Left ventricle myocardium superior (tissue), 1 donor: ENCODE data around the gene SIT1. TPM values are rescaled to one million over a fixed set of nuclear protein-coding genes. Genes with fewer than 3 reads are reported as not detected.

Experiments used
- microRNA-seq: library from miRNA; unstranded; fragments of <30 nt; microRNA quantifications from one replicate; pipeline ENCODE4 v1.2.0, GENCODE V29; 2020; ENCODE audit warnings: borderline number of aligned reads
- total RNA-seq: library from RNA; stranded (reverse); fragmentation: NEBNext Ultra II Directional; extraction: Animal tissue kit (Norgen Biotek cat#: 25700); gene quantifications from one replicate; pipeline ENCODE4 v1.2.1, GENCODE V29; 2021
- donor health status: DM: no; HTN: yes; CAD: no; lungs with severe emphysema.

SIT1 gene
- total RNA-seq, 1 donor from 2014 or later = 0.32 TPM

Small RNA genes lying within 50 kb of the gene (microRNA-seq; reads per million reads assigned to microRNA genes)
- gene MIR4667 = not detected

Other genes starting within 250 kb of the SIT1 start
- gene RUSC2, start 160.8 kb downstream of the SIT1 start, total RNA-seq = 30.3 TPM
- gene TESK1, start 45.7 kb downstream of the SIT1 start, total RNA-seq = 28.8 TPM
- gene CD72, start 32.5 kb downstream of the SIT1 start, total RNA-seq = 0.77 TPM
- 16,495 TPM for gene RMRP, start 7.1 kb upstream of the SIT1 start, total RNA-seq
- 45.6 TPM for gene CCDC107, start 7.4 kb upstream of the SIT1 start, total RNA-seq
- gene ARHGEF39, start 14.3 kb upstream of the SIT1 start, total RNA-seq = 0.45 TPM
- gene CA9, start 23.0 kb upstream of the SIT1 start, total RNA-seq = 0.64 TPM
- gene TPM2, start 39.0 kb upstream of the SIT1 start, total RNA-seq = 1,217 TPM
- 243 TPM for gene TLN1, start 81.3 kb upstream of the SIT1 start, total RNA-seq
- 19.4 TPM for gene CREB3, start 81.7 kb upstream of the SIT1 start, total RNA-seq
- gene GBA2, start 98.3 kb upstream of the SIT1 start, total RNA-seq = 90.2 TPM
- gene RGP1, start 98.4 kb upstream of the SIT1 start, total RNA-seq = 32.4 TPM
- gene MSMP, start 103.3 kb upstream of the SIT1 start, total RNA-seq = not detected
- 24.6 TPM for gene NPR2, start 140.7 kb upstream of the SIT1 start, total RNA-seq
- gene SPAG8, start 161.3 kb upstream of the SIT1 start, total RNA-seq = 3.2 TPM
- gene HINT2, start 164.1 kb upstream of the SIT1 start, total RNA-seq = 75.8 TPM
- gene FAM221B, start 177.8 kb upstream of the SIT1 start, total RNA-seq = not detected
- 15.9 TPM for gene TMEM8B, start 178.3 kb upstream of the SIT1 start, total RNA-seq
- gene OR13J1, start 219.5 kb upstream of the SIT1 start, total RNA-seq = not detected